GM21723 (cell line): Measurements from ENCODE around the gene MOB3A.
"Not testable (repeated sequence)": the region's sequence is repeated elsewhere in the genome, so short reads cannot be mapped to it uniquely, and the experiment has no call there.

Experiments used
- ATAC-seq: cut with Tn5 transposase; IDR thresholded peaks from one replicate; pipeline ENCODE4 v1.9.1; 2021; ENCODE audit warnings: mild to moderate bottlenecking, moderate library complexity; ENCODE audit not compliant: unreplicated experiment

Gene MOB3A

GRCh38 chr19:2035590-2035991 lies 60.5 kb downstream of the MOB3A start:
- ATAC-seq, result no peak

DNA sequence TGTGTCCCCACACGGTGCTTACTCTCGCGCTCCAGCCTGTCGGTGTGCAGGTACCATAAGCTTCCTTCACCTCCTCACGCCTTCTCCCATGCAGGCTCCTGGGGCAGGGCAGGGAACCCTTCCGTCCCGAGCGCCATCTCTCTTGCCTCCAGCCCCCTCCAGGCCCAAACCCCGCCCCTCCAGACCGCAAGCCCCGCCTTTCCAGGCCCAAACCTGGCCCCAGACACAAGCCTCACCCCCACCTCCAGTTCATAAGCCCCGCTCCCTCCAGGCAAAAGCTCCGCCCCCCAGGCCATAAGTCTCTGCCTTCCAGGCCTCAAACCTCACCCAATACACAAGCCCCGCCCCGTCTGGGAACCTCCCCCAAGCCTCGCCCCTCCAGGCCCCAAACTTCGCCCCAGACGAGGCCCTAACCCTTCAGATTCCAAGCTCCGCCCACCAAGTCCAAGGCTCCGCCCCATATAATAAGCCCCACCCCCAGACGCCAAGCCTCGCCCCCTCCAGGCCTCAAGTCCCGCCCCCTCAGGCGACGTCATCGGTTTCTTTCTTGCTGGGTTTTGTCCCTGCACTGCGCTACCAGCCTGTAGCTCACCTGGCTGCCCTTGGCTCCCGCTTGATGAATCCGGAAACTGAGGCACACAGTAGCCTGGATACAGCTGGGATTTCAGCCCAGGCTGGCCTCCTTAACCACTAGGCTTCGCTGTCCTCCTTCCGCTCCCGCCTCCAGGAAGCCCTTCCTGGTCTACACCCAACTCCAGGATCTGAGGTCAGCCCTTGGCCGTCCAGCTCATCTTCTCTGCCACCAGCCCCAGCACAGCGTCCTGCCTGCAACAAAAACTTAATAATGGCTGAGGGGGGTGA lies 61.2 kb downstream of the MOB3A start:
- ATAC-seq, result no peak

GRCh38 chr19:2034253-2034652 lies 61.9 kb downstream of the MOB3A start:
- not testable (repeated sequence) for ATAC-seq

GRCh38 chr19:2033825-2034159 lies 62.3 kb downstream of the MOB3A start:
- ATAC-seq, result no peak

- ATAC-seq, result no peak
Measured at GRCh38 chr19:2033115-2033824, 62.9 kb downstream of the MOB3A start.

- ATAC-seq, result no peak
Measured at GRCh38 chr19:2032296-2032941, 63.7 kb downstream of the MOB3A start.

DNA sequence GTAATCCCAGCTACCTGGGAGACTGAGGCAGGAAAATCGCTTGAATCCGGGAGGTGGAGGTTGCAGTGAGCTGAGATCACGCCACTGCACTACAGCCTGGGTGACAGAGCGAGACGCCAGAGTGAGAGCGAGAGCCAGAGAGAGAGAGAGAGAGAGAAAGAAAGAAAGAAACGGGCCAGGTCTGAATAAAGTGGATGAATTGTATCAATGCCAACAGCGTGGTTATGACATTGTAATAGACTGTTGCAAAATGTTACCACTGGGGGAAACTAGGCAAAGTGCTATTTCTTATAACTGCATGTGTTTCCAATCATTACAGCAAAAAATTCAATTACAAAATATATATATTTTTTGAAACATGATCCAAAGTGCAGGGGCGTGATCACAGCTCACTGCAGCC lies 68.8 kb downstream of the MOB3A start:
- no peak for ATAC-seq

- ATAC-seq, result no peak
Measured at GRCh38 chr19:2026770-2027169, 69.4 kb downstream of the MOB3A start.

DNA sequence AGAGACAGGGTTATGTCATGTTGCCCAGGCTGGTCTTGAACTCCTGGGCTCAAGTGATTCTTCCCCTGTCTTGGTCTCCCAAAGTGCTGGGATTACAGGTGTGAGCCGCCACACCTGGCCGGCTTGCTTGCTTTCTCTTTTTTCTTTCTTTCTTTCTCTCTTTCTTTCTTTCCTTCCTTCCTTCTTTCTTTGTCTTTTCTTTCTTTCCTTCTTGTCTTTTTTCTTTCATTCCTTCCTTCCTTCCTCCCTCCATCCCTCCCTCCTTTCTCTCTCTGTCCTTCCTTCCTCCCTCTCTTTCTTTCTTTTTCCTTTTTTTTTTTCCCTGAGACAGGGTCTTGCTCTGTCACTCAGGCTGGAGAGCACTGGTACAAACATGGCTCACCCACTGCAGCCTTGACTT lies 73.8 kb downstream of the MOB3A start:
- no peak for ATAC-seq

DNA sequence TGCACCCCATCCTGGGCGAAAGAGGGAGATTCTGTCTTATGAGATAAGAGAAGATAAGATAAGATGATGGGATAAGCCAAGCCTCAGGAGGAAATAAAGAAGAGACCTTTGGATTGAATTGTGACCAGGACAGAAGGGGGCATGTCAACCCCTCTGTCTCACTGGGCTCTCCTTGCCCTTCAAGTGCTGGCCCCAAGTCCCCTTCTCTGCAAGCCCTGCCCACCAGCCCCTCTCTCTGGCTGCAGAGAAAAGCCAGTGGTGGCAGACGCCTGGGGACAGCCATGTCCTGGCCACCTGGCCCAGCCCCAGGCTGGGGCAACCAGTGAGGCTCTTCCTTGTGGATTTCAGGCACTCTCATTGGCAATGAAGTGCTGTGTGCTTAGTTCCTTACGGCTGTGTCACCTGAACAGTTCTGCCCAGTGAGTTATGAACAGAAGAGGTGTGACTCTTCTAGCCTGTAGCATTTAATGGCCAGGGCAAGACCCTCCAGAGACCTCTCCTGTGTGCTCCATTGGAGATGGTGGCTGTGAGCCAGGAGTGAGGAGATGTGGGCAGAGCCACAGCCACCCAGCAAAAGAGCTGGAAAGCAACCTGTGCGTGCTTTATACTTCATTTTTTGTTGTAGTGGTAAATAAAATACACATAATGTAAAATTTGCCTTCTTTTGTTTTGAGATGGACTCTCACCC lies 74.5 kb downstream of the MOB3A start:
- no peak for ATAC-seq
